OCI-LY3 (cell line): ENCODE results near the gene NDUFAF8.

Source experiments
- H2AFZ ChIP-seq: fragments of 200-600, 300-600 bp; shearing (Covaris generic); 2 replicates; pipeline ENCODE4 v1.6.0; 2014; ENCODE audit warnings: antibody characterized with exemption, low read depth, low read length
- H3K27ac ChIP-seq: fragments of 200-600, 300-600 bp; sonication (generic); 2 replicates; pipeline ENCODE4 v1.5.1; 2014; ENCODE audit warnings: mild to moderate bottlenecking, low read length, moderate library complexity, mixed read lengths
- H3K27me3 ChIP-seq: fragments of 200-600, 300-600 bp; sonication (generic); 2 replicates; pipeline ENCODE4 v1.6.1; 2014; ENCODE audit warnings: low read depth, low read length, mixed read lengths
- H3K36me3 ChIP-seq: fragments of 200-600, 300-600 bp; sonication (generic); replicated peaks from 2 replicates; pipeline ENCODE3; 2014; ENCODE audit warnings: low read depth, low read length, mixed read lengths
- H3K4me1 ChIP-seq: fragments of 300-600, 200-600 bp; sonication (generic); 2 replicates; pipeline ENCODE4 v1.6.1; 2014; ENCODE audit warnings: low read length, mixed read lengths
- H3K4me2 ChIP-seq: fragments of 200-600, 300-600 bp; sonication (generic); 2 replicates; pipeline ENCODE4 v1.6.1; 2014; ENCODE audit warnings: low read length, mixed read lengths
- H3K4me3 ChIP-seq: fragments of 300-600, 200-600 bp; sonication (generic); 2 replicates; pipeline ENCODE4 v1.5.1; 2014; ENCODE audit warnings: antibody characterized with exemption, mild to moderate bottlenecking, low read length, moderate library complexity
- H3K79me2 ChIP-seq: fragments of 300-600, 200-600 bp; shearing (Covaris generic); 2 replicates; pipeline ENCODE4 v1.6.1; 2014; ENCODE audit warnings: mild to moderate bottlenecking, low read length, mixed read lengths
- H3K9ac ChIP-seq: fragments of 300-600, 200-600 bp; shearing (Covaris generic); 2 replicates; pipeline ENCODE4 v1.6.0; 2014; ENCODE audit warnings: mild to moderate bottlenecking, low read length, moderate library complexity
- H3K9me3 ChIP-seq: fragments of 200-600, 300-600 bp; shearing (Covaris generic); 2 replicates; pipeline ENCODE4 v1.6.1; 2014; ENCODE audit warnings: low read length, mixed read lengths; ENCODE audit not compliant: insufficient read depth
- H4K20me1 ChIP-seq: fragments of 200-600, 300-600 bp; sonication (generic); 2 replicates; pipeline ENCODE4 v1.6.1; 2016; ENCODE audit warnings: low read length, mixed read lengths; ENCODE audit not compliant: insufficient read depth
- EZH2phosphoT487 ChIP-seq: fragments of 200-600 bp; shearing (Covaris generic); IDR thresholded peaks from 2 replicates; pipeline ENCODE4 v1.6.1; 2018; ENCODE audit warnings: antibody characterized with exemption, mixed run types, low read depth
- TF ChIP-seq, protein P1 (sequence below): fragments of 200-600, 300-600 bp; sonication (generic); IDR thresholded peaks from 2 replicates; pipeline ENCODE4 v1.5.1; 2014; ENCODE audit warnings: antibody characterized with exemption, low read length, low read depth

Gene NDUFAF8

GRCh38 chr17:81229666-81229920, 9.5 kb upstream of the NDUFAF8 start:
- Histone ChIP-seq H3K4me2 (no peak overlapping the region), H2AFZ (no peak overlapping the region), H3K36me3 (peaks cover 12% of the 10 kb centered on the region), H3K27me3 (no peaks in the 10 kb centered on the region), H3K79me2 (no peaks in the 10 kb centered on the region), H3K9me3 (peaks cover 3% of the 10 kb centered on the region; the same call in 1 of the 2 replicates), H3K9ac (no peak overlapping the region), H3K4me3 (no peak overlapping the region), H4K20me1 (no peaks in the 10 kb centered on the region), H3K4me1 (peaks cover 28% of the 10 kb centered on the region), H3K27ac (no peak overlapping the region)
- TF ChIP-seq, protein P1, sequence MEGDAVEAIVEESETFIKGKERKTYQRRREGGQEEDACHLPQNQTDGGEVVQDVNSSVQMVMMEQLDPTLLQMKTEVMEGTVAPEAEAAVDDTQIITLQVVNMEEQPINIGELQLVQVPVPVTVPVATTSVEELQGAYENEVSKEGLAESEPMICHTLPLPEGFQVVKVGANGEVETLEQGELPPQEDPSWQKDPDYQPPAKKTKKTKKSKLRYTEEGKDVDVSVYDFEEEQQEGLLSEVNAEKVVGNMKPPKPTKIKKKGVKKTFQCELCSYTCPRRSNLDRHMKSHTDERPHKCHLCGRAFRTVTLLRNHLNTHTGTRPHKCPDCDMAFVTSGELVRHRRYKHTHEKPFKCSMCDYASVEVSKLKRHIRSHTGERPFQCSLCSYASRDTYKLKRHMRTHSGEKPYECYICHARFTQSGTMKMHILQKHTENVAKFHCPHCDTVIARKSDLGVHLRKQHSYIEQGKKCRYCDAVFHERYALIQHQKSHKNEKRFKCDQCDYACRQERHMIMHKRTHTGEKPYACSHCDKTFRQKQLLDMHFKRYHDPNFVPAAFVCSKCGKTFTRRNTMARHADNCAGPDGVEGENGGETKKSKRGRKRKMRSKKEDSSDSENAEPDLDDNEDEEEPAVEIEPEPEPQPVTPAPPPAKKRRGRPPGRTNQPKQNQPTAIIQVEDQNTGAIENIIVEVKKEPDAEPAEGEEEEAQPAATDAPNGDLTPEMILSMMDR, result no peak
- TF ChIP-seq EZH2phosphoT487, result no peak

DNA sequence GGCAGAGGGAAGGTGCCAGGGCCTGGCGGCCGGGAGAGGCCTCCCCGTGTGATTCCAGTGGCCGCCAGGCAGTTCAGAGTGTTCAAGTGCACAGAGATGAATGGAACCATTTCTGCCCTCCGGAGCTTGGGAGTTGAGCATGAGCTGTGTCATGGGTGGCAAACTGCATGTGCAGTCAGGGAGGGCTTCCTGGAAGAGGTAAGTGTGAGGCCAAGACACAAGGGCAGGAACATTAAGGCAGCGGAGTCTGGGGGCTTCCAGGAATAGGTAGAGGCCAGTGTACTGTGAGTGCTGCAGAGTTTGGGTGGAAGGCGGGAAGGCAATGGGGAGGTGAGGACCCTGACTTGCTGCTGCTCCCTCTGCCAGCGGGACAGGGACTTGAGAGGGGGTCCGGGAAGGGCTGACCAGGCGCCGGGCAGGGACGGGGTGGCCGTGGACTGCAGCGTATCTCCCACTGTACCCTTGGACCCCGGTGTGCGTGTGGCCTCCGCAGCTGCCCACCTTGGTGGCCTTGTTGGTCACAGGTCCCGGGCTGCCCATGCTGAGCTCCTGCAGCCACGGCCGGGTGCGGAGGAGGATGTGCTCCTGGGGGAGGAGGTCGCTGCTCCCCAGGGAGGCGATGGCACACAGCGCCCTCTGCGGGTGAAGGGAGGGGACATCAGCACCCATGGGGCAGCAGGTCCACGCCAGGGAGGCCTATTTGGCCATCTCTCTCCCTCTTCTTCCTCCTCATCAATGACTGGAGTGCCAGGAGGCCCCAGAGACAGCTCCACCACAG, 8.9 kb upstream of the NDUFAF8 start:
- H3K4me3 ChIP-seq, result no peak overlapping the region
- TF ChIP-seq EZH2phosphoT487, result no peak
- TF ChIP-seq, protein P1, result peak; percentile 51
- no peak overlapping the region for H3K9ac ChIP-seq
- no peaks in the 10 kb centered on the region for H4K20me1 ChIP-seq
- no peak overlapping the region for H2AFZ ChIP-seq
- H3K27ac ChIP-seq, result no peak overlapping the region
- peaks cover 3% of the 10 kb centered on the region; the same call in 1 of the 2 replicates for H3K9me3 ChIP-seq
- H3K4me2 ChIP-seq, result no peak overlapping the region
- peaks cover 28% of the 10 kb centered on the region for H3K4me1 ChIP-seq
- H3K27me3 ChIP-seq, result no peaks in the 10 kb centered on the region
- H3K36me3 ChIP-seq, result peaks cover 12% of the 10 kb centered on the region
- no peaks in the 10 kb centered on the region for H3K79me2 ChIP-seq

- no peak overlapping the region for H2AFZ ChIP-seq
- no peaks in the 10 kb centered on the region for H3K79me2 ChIP-seq
- H3K4me2 ChIP-seq, result no peak overlapping the region
- no peak overlapping the region for H3K9ac ChIP-seq
- peaks cover 28% of the 10 kb centered on the region for H3K4me1 ChIP-seq
- H3K9me3 ChIP-seq, result peaks cover 3% of the 10 kb centered on the region; the same call in 1 of the 2 replicates
- no peak for TF ChIP-seq EZH2phosphoT487
- TF ChIP-seq, protein P1, result no peak
- H4K20me1 ChIP-seq, result no peaks in the 10 kb centered on the region
- H3K27ac ChIP-seq, result no peak overlapping the region
- no peak overlapping the region for H3K4me3 ChIP-seq
- peaks cover 12% of the 10 kb centered on the region for H3K36me3 ChIP-seq
- no peaks in the 10 kb centered on the region for H3K27me3 ChIP-seq
Measured at GRCh38 chr17:81231121-81231645, 7.9 kb upstream of the NDUFAF8 start.

GRCh38 chr17:81231766-81232581, 7.1 kb upstream of the NDUFAF8 start:
- H3K27ac ChIP-seq, result no peak overlapping the region
- no peak overlapping the region for H2AFZ ChIP-seq
- H3K36me3 ChIP-seq, result peaks cover 12% of the 10 kb centered on the region
- no peak overlapping the region for H3K4me3 ChIP-seq
- no peak overlapping the region for H3K4me2 ChIP-seq
- peaks cover 27% of the 10 kb centered on the region for H3K4me1 ChIP-seq
- no peaks in the 10 kb centered on the region for H3K27me3 ChIP-seq
- H3K9ac ChIP-seq, result no peak overlapping the region
- H4K20me1 ChIP-seq, result no peaks in the 10 kb centered on the region
- H3K9me3 ChIP-seq, result peaks cover 2% of the 10 kb centered on the region; the same call in 1 of the 2 replicates
- no peaks in the 10 kb centered on the region for H3K79me2 ChIP-seq
- no peak for TF ChIP-seq EZH2phosphoT487
- TF ChIP-seq, protein P1, result no peak
